ENCODE results near the gene TVP23A.
"Not testable (repeated sequence)": the region's sequence is repeated elsewhere in the genome, so short reads cannot be mapped to it uniquely, and the experiment has no call there.

Gene TVP23A

DNA sequence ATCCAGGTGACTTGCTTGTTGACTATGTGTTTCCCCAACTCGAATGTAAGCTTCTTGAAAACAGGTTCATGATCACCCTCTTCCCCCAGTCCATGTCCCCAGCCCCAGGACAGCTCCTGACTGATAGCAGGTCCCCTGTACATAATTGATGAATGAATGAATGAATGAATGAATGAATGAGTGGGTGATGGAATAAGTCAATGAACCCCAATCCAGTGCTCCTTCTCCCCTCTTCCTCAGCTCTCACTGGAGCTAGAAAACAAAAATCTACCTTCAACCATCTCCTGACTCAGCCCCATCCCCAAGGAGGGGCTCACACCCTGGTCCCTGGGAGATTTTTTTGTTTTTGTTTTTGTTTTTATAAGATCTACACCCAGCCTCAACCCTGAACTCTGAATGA lies 16.2 kb upstream of the TVP23A start:
- Histone ChIP-seq H3K4me3 (ENCODE audit: low read length) (no peak overlapping the region), H3K27me3 (replicated peaks; ENCODE audit: control insufficient read depth, insufficient read depth, low read length) (peaks cover 24% of the 10 kb centered on the region), H3K36me3 (ENCODE audit: control insufficient read depth, insufficient read depth, low read length, severe bottlenecking) (no peaks in the 10 kb centered on the region), H3K9me3 (ENCODE audit: control insufficient read depth, low read length) (peaks cover 5% of the 10 kb centered on the region), H3K4me1 (ENCODE audit: control insufficient read depth, insufficient read depth, low read length) (peaks cover 3% of the 10 kb centered on the region), H3K9ac (ENCODE audit: low read length) (no peak overlapping the region)
- no peak for DNase-seq (ENCODE audit: low read depth)

DNA sequence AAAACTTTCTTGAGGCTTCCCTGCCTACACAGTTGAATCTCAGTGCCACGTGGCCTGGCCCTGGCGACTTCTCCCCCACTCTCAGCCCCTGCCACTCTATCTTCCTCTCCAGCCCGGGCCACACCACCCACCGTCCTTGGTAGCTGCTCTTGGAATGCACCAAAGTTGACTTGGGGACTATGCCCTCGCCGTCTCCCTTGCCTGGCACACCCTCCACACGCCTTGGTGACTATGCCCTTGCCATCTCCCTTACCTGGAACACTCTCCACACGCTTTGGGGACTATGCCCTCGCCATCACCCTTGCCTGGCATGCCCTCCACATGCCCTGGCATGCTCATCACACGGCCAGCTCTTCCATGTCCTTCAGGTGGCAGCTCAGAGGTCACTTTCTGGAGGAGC lies 15.5 kb upstream of the TVP23A start:
- Histone ChIP-seq H3K27me3 (replicated peaks; ENCODE audit: control insufficient read depth, insufficient read depth, low read length) (peaks cover 22% of the 10 kb centered on the region), H3K9me3 (ENCODE audit: control insufficient read depth, low read length) (peaks cover 5% of the 10 kb centered on the region), H3K4me1 (ENCODE audit: control insufficient read depth, insufficient read depth, low read length) (peaks cover 8% of the 10 kb centered on the region), H3K36me3 (ENCODE audit: control insufficient read depth, insufficient read depth, low read length, severe bottlenecking) (no peaks in the 10 kb centered on the region), H3K9ac (ENCODE audit: low read length) (no peak overlapping the region), H3K4me3 (ENCODE audit: low read length) (no peak overlapping the region)
- DNase-seq (ENCODE audit: low read depth) = no peak

DNA sequence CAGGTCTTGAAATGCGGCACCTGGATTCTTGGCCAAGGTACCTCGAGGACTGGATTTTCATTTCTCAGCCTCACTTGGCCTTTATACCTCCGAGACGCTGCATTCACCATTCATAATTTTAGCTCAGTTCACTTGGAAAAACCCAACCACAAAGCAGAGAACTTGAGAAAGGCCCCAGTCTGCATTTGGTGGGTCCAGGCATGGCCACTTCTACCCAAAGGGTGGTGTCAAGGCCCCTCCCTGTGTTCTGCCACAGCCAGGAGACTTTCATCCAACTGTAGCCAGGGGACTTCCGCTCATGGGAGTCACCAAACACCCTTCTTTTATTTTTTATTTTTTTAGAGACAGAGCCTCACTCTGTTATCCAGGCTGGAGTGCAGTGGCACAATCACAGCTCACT lies 14.7 kb upstream of the TVP23A start:
- Histone ChIP-seq H3K4me3 (ENCODE audit: low read length) (no peak overlapping the region), H3K36me3 (ENCODE audit: control insufficient read depth, insufficient read depth, low read length, severe bottlenecking) (no peaks in the 10 kb centered on the region), H3K9me3 (ENCODE audit: control insufficient read depth, low read length) (peaks cover 5% of the 10 kb centered on the region), H3K9ac (ENCODE audit: low read length) (no peak overlapping the region), H3K4me1 (ENCODE audit: control insufficient read depth, insufficient read depth, low read length) (peaks cover 17% of the 10 kb centered on the region), H3K27me3 (replicated peaks; ENCODE audit: control insufficient read depth, insufficient read depth, low read length) (peaks cover 16% of the 10 kb centered on the region)
- DNase-seq (ENCODE audit: low read depth) = no peak

DNA sequence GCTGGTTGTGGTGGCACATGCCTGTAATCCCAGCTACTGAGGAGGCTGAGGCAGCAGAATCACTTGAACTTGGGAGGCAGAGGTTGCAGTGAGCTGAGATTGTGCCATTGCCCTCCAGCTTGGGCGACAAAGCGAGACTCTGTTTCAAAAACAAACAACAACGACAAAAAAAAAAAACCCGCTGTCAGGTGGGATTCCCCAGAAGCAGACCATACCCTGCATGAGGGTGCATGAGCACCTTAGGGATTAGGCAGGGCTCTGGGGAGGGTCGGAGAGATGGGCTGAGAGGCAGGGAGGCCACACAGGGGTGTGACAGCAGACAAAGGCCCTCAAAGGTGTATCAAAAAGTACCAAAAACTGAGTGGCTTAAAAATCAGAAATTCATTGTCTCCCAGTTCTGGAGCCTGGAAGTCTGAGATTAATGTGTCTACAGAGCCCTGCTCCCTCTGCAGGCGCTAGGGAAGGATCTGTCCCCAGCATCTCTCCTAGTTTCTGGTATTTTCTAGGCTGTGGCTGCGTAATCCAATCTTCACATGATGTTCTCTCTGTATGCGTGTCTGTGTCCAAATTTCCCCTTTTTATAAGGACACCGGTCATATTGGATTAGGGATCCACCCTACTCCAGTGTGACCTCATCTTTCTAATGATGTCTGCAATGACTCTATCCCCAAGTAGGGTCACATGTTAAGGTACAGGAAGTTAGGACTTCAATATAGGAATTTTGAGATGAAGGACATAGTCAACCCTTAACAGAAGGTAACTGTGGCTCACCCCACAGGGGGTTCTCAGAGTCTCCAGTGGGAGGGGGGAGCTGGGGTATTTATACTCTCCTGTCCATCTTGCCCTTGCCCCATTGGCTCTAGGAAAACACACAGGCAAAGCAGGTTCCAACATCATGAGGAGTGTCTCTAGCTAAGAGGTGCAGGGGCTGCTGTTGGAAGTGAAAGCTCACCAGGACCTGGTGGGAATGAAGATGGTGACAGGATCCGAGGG lies 13.6 kb upstream of the TVP23A start:
- no peaks in the 10 kb centered on the region for H3K36me3 ChIP-seq (ENCODE audit: control insufficient read depth, insufficient read depth, low read length, severe bottlenecking)
- no peak overlapping the region for H3K4me3 ChIP-seq (ENCODE audit: low read length)
- no peak for DNase-seq (ENCODE audit: low read depth)
- H3K27me3 ChIP-seq (replicated peaks; ENCODE audit: control insufficient read depth, insufficient read depth, low read length) = peaks cover 12% of the 10 kb centered on the region
- no peak overlapping the region for H3K9ac ChIP-seq (ENCODE audit: low read length)
- H3K4me1 ChIP-seq (ENCODE audit: control insufficient read depth, insufficient read depth, low read length) = peaks cover 26% of the 10 kb centered on the region
- H3K9me3 ChIP-seq (ENCODE audit: control insufficient read depth, low read length) = peaks cover 5% of the 10 kb centered on the region

DNA sequence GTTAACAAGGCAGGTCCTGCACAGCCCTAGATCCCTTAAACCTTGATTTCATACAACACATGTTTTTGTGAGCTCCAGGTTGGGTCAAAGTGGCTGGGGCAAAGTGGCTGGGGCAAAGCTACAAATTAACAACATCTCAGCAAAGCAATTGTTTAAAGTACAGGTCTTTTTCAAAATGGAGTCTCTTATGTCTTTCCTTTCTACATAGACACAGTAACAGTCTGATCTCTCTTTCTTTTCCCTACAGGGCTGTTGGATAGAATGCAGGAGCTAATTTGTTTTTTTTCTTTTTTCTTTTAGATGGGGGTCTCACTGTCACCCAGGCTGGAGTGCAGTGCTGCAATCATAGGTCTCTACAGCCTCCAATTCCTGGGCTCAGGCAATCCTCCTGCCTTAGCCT lies 11.6 kb upstream of the TVP23A start:
- H3K4me3 ChIP-seq (ENCODE audit: low read length); DNase-seq (ENCODE audit: low read depth); H3K36me3 ChIP-seq (ENCODE audit: control insufficient read depth, insufficient read depth, low read length, severe bottlenecking); H3K9me3 ChIP-seq (ENCODE audit: control insufficient read depth, low read length); H3K27me3 ChIP-seq (replicated peaks; ENCODE audit: control insufficient read depth, insufficient read depth, low read length); H3K9ac ChIP-seq (ENCODE audit: low read length): not testable (repeated sequence)
- H3K4me1 ChIP-seq (ENCODE audit: control insufficient read depth, insufficient read depth, low read length) = peaks cover 26% of the 10 kb centered on the region

DNA sequence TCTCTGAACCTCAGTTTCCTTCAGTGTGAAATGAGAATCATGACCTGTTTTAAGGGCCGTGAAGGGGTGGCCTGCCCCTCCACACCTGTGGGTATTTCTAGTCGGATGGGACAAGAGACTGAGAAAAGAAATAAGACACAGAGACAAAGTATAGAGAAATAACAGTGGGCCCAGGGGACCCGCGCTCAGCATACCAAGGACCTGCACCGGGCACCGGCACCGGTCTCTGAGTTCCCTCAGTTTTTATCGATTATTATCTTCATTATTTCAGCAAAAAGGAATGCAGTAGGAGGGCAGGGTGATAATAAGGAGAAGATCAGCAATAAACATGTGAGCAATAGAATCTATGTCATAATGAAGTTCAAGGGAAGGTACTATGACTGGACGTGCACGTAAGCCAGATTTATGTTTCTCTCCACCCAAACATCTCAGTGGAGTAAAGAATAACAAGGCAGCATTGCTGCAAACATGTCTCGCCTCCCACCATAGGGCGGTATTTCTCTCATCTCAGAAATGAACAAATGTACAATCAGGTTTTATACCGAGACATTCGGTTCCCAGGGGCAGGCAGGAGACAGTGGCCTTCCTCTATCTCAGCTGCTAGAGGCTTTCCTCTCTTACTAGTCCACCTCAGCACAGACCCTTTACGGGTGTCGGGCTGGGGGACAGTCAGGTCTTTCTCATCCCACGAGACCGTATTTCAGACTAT lies 10.9 kb upstream of the TVP23A start:
- not testable (repeated sequence) for H3K27me3 ChIP-seq (replicated peaks; ENCODE audit: control insufficient read depth, insufficient read depth, low read length); H3K9me3 ChIP-seq (ENCODE audit: control insufficient read depth, low read length); DNase-seq (ENCODE audit: low read depth); H3K36me3 ChIP-seq (ENCODE audit: control insufficient read depth, insufficient read depth, low read length, severe bottlenecking)
- peak overlapping the region; percentile 61 for H3K4me3 ChIP-seq (ENCODE audit: low read length)
- H3K9ac ChIP-seq (ENCODE audit: low read length) = peak overlapping the region; percentile 3
- H3K4me1 ChIP-seq (ENCODE audit: control insufficient read depth, insufficient read depth, low read length) = peaks cover 26% of the 10 kb centered on the region

DNA sequence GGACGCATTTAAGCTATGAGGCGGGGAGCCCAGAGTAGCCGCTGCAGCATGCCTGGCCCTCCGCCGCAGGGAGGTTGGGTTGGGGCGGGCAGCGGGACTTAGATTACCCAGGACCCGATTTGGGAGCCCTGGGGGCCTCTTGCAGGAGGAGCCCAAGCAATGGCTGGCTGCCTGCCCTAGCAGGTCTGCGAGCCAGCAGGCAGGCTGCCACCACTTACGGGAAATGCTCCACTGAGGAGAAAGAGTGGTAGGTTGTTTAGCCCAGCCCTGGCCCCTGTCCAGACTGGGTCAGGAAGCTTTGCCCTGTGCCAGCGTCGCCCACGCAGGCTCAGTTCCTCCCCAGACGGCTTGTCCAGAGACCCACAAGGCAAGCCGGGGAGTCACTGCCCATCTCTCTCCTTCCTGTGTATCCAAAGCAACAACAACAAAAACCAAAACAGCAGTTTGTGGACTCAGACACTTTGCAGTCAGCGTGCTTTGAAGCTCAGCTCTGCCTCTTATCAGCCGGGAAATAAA lies 10.3 kb upstream of the TVP23A start:
- Histone ChIP-seq H3K36me3 (ENCODE audit: control insufficient read depth, insufficient read depth, low read length, severe bottlenecking) (no peaks in the 10 kb centered on the region), H3K4me1 (ENCODE audit: control insufficient read depth, insufficient read depth, low read length) (peaks cover 26% of the 10 kb centered on the region), H3K9ac (ENCODE audit: low read length) (peak overlapping the region; percentile 60), H3K27me3 (replicated peaks; ENCODE audit: control insufficient read depth, insufficient read depth, low read length) (no peaks in the 10 kb centered on the region), H3K4me3 (ENCODE audit: low read length) (peak overlapping the region; percentile 61), H3K9me3 (ENCODE audit: control insufficient read depth, low read length) (no peaks in the 10 kb centered on the region)
- DNase-seq (ENCODE audit: low read depth) = peak; percentile 85

DNA sequence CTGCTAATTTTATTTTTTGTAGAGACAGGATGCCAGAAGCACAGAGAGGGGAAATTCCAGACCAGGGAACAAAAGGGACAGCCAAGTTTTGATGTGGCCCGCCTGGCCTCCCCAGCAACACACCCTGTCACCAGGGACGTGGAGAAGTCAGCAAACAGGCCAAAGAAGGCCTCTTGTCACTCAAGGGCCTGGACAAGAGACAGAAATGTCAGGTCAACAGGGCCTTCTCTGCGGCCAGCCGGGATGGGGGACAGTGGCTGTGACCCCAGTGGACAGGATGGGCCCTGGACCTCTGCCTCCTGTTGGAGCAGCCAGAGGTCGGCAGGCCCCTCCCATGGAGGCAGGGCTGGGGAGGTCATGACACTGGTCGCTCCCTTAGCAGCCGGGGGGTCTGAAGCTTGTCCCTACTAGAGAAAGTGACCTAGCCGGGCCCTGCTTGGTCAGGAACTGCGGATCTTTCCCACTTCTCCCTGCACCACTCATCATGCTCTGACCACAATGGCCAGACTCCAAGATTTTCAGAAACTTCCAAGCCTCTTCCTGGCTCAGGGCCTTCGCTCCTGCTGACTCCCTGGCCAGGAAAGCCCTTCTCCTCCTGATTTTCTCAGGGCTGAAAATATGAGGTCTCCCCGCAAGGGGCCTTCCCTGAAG lies 9.2 kb upstream of the TVP23A start:
- DNase-seq (ENCODE audit: low read depth) = peak; percentile 77
- peak overlapping the region; percentile 61 for H3K4me3 ChIP-seq (ENCODE audit: low read length)
- H3K9me3 ChIP-seq (ENCODE audit: control insufficient read depth, low read length) = no peaks in the 10 kb centered on the region
- H3K4me1 ChIP-seq (ENCODE audit: control insufficient read depth, insufficient read depth, low read length) = peaks cover 26% of the 10 kb centered on the region
- no peaks in the 10 kb centered on the region for H3K36me3 ChIP-seq (ENCODE audit: control insufficient read depth, insufficient read depth, low read length, severe bottlenecking)
- peak overlapping the region; percentile 60 for H3K9ac ChIP-seq (ENCODE audit: low read length)
- no peaks in the 10 kb centered on the region for H3K27me3 ChIP-seq (replicated peaks; ENCODE audit: control insufficient read depth, insufficient read depth, low read length)

DNA sequence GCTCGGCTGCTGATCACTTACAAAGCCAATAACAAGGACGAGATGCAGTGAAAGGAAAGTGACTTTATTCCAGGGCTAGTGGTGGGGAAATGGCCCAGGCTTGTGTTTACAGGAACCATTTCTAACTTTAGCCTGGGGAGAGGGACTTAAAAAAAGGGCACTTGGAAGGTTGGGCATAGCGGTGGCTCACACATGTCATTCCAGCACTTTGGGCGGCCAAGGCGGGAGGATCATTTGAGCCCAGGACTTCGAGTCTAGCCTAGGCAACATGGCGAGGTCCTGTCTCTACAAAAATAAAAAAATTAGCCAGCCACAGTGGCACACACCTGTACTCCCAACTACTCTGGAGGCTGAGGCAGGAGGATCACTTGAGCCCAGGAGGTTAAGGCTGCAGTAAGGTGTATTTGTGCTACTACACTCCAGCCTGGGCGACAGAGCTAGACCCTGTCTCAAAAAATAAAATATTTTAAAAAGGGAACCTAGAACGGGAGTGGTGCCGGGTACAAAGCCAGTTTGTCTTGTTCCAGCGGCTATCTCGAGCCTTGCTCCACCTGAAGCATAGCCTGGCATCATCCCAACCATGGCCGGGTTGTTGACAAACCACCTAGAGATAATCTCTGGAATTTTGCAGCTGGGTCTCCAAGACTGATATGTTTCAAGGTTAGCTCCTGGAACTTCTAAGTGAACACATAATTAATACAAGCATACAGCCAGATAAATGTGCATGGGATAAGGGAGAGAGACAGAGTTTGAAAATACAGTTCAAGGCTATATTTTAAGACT lies 5.7 kb upstream of the TVP23A start:
- H3K27me3 ChIP-seq (replicated peaks; ENCODE audit: control insufficient read depth, insufficient read depth, low read length) = peaks cover 6% of the 10 kb centered on the region
- DNase-seq (ENCODE audit: low read depth) = no peak
- peaks cover 19% of the 10 kb centered on the region for H3K4me1 ChIP-seq (ENCODE audit: control insufficient read depth, insufficient read depth, low read length)
- H3K4me3 ChIP-seq (ENCODE audit: low read length) = no peak overlapping the region
- H3K36me3 ChIP-seq (ENCODE audit: control insufficient read depth, insufficient read depth, low read length, severe bottlenecking) = no peaks in the 10 kb centered on the region
- H3K9me3 ChIP-seq (ENCODE audit: control insufficient read depth, low read length) = no peaks in the 10 kb centered on the region
- H3K9ac ChIP-seq (ENCODE audit: low read length) = no peak overlapping the region

DNA sequence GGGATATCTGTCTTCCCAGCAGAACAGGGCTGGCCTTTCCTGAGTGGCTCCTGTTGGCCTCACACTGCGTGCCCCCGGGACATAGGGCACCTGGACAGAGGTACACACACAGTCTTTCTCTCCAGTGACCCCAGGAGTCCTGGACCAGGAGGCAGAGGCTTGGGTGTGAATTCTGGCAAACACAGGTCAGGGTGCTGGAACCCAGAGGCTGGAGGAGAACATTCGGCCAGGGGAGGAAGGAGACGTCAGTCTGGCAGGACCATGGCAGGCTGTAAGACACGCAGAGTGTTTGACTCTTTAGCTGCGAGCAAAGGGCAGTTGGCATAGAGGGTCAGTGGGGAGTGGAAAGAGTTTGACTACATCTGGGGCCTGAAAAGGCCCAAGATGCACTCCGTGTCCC lies 4.1 kb upstream of the TVP23A start:
- no peak overlapping the region for H3K9ac ChIP-seq (ENCODE audit: low read length)
- no peak for DNase-seq (ENCODE audit: low read depth)

More for the DNA sequence above, 4.1 kb upstream of the TVP23A start:
- Histone ChIP-seq H3K36me3 (ENCODE audit: control insufficient read depth, insufficient read depth, low read length, severe bottlenecking) (no peaks in the 10 kb centered on the region), H3K9me3 (ENCODE audit: control insufficient read depth, low read length) (no peaks in the 10 kb centered on the region), H3K27me3 (replicated peaks; ENCODE audit: control insufficient read depth, insufficient read depth, low read length) (peaks cover 12% of the 10 kb centered on the region), H3K4me1 (ENCODE audit: control insufficient read depth, insufficient read depth, low read length) (peaks cover 3% of the 10 kb centered on the region), H3K4me3 (ENCODE audit: low read length) (no peak overlapping the region)
